Left ventricle myocardium inferior (tissue), 1 donor: Measurements from ENCODE around the gene PLCH1. TPM values are rescaled to one million over a fixed set of nuclear protein-coding genes. Genes with fewer than 3 reads are reported as not detected.

ENCODE experiments used
- DNase-seq: peaks from one replicate; pipeline ENCODE4 v3.0.0-alpha.2; 2020
- H3K27ac ChIP-seq: fragments of 200-600 bp; replicated peaks from 2 replicates; pipeline ENCODE4 v1.8.0; 2021
- H3K27me3 ChIP-seq: fragments of 200-600 bp; 2 replicates; pipeline ENCODE4 v1.8.0; 2021; ENCODE audit warnings: low read depth
- H3K36me3 ChIP-seq: fragments of 200-600 bp; 2 replicates; pipeline ENCODE4 v1.8.0; 2021
- H3K4me1 ChIP-seq: fragments of 200-600 bp; 2 replicates; pipeline ENCODE4 v1.8.0; 2021
- H3K4me3 ChIP-seq: fragments of 200-600 bp; 2 replicates; pipeline ENCODE4 v1.8.0; 2021; ENCODE audit warnings: mild to moderate bottlenecking, moderate library complexity
- H3K9me3 ChIP-seq: fragments of 200-600 bp; replicated peaks from 2 replicates; pipeline ENCODE4 v1.8.0; 2021
- intact Hi-C: fragments of 100-400 bp; cut with micrococcal nuclease; formaldehyde crosslinking; loops from one replicate; pipeline ENCODE4 v1.11.0; 2022
- total RNA-seq: library from RNA; stranded (reverse); fragmentation: NEBNext Ultra II Directional; extraction: Animal tissue kit (Norgen Biotek cat#: 25700); gene quantifications from one replicate; pipeline ENCODE4 v1.2.1, GENCODE V29; 2021
- TF ChIP-seq, protein P1 (sequence below): fragments of 200-600 bp; IDR thresholded peaks from 2 replicates; pipeline ENCODE4 v1.8.0; 2021; ENCODE audit warnings: antibody characterized with exemption, mild to moderate bottlenecking, borderline replicate concordance
- donor health status: DM: no; HTN: yes; CAD: no; lungs with severe emphysema.

The PLCH1 gene
- total RNA-seq, 1 donor from 2014 or later: 0.85 TPM

DNA sequence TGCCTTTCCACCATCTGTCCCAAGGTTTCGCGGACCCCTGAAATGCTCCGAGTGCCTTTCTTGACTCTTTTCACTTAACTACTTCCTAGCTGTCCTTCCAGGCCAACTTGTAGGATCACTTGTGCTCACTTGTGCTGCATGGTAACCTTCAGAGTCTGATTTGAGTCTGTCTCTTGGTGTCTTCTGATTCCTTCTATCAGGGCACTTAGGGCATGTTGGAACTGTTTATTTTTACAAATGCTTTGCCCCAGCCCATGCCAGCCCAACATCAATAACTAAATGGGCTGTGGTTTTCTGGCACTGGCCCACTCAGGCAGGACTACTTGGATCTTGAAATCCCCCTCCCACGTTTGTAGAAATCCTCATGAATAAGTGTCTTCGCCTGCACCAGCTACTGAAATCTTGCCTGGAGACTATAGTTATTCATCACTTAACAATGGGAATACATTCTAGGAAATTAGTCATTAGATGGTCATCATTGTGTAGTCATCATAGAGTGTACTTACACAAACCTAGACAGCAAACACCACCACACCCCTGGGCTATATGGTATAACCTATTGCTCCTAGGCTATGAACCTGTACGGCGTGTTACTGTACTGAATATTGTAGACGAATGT lies 328.3 kb downstream of the PLCH1 start:
- intact Hi-C loops: no loop called here
- DNase-seq: no peak
- TF ChIP-seq, protein P1, sequence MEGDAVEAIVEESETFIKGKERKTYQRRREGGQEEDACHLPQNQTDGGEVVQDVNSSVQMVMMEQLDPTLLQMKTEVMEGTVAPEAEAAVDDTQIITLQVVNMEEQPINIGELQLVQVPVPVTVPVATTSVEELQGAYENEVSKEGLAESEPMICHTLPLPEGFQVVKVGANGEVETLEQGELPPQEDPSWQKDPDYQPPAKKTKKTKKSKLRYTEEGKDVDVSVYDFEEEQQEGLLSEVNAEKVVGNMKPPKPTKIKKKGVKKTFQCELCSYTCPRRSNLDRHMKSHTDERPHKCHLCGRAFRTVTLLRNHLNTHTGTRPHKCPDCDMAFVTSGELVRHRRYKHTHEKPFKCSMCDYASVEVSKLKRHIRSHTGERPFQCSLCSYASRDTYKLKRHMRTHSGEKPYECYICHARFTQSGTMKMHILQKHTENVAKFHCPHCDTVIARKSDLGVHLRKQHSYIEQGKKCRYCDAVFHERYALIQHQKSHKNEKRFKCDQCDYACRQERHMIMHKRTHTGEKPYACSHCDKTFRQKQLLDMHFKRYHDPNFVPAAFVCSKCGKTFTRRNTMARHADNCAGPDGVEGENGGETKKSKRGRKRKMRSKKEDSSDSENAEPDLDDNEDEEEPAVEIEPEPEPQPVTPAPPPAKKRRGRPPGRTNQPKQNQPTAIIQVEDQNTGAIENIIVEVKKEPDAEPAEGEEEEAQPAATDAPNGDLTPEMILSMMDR: no peak
- H3K4me1 ChIP-seq: peaks cover 9% of the 10 kb centered on the region
- H3K27me3 ChIP-seq: no peaks in the 10 kb centered on the region
- no peak overlapping the region for H3K27ac ChIP-seq
- no peaks in the 10 kb centered on the region for H3K9me3 ChIP-seq
- H3K36me3 ChIP-seq: no peaks in the 10 kb centered on the region
- H3K4me3 ChIP-seq: no peak overlapping the region

DNA sequence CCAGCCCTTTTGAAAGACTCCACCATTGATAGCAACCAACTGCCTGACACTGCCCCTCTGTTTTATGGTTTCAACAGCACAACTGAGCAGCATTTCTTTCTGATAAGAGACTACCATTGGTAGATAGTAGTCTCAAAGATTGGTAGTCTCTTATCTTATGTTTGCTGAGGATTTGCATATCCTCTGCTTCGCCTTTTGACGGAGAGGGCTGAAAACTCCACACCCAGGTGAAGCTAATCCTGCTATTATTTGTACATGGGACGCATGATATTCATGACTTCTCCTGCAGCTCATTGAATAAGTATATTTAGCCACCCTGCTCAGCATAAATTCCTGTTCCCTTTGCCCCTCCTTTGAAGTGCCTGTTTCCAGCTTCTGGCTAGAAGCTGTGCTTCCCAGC lies 332.0 kb downstream of the PLCH1 start:
- Histone ChIP-seq H3K4me3 (no peak overlapping the region), H3K27me3 (no peaks in the 10 kb centered on the region), H3K36me3 (no peaks in the 10 kb centered on the region), H3K9me3 (no peaks in the 10 kb centered on the region), H3K27ac (no peak overlapping the region), H3K4me1 (peaks cover under 1% of the 10 kb centered on the region)
- intact Hi-C loops: no loop called here
- TF ChIP-seq, protein P1: no peak
- DNase-seq: no peak

DNA sequence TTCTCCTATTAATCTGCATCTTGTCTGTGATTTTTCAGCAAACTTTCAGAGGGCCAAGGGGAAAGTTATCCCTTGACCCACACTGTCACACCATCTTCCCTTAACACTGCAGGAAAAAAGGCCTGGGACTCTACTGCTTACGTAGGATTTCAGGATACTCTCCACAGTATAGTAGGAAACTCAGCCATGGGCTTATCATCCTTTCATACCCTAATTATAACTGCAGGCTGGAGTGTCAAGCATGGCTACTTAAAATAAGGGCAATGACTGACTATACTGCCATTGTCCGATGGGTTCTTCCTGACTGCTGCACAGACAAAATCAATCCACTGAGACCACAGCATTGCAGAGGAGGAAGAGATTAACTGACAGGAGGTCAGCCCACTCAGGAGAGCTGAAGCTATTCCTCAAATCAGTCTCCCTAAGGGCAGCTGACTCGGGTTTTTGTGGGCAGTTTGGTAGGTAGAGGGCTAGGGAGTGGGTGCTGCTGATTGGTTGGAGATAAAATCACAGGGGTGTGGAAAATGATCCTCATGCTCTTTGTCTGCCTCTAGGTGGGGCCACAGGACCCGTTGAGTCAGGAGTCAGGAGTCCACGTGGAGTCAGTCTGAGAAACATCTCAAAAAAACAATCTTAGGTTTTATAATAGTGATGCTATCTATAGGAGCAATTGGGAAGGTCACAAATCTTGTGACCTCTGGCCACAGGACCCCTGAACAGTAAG lies 333.2 kb downstream of the PLCH1 start:
- Histone ChIP-seq H3K36me3 (no peaks in the 10 kb centered on the region), H3K4me3 (no peak overlapping the region), H3K4me1 (no peaks in the 10 kb centered on the region), H3K27me3 (no peaks in the 10 kb centered on the region), H3K27ac (no peak overlapping the region), H3K9me3 (no peaks in the 10 kb centered on the region)
- no peak for DNase-seq
- TF ChIP-seq, protein P1: no peak
- intact Hi-C loops: no loop called here

DNA sequence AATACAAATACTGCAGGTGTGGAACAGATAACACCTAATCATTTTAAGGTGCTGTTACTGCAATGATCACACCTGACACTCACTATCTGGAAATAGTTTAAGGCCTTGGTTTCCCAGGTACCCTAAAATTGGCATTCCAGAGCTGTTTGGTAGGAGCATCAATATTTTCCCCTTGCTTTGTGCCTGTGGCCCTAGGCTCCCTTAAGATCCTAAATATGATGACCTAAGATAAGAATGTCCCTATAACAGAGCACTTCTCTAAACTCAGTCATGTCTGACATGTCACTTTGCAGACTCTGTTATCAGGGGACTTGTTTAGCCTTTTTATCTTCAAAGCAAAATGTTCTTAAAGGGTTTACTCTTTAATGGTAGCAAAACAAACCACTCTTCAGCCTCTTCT lies 335.5 kb downstream of the PLCH1 start:
- no peak for DNase-seq

DNA sequence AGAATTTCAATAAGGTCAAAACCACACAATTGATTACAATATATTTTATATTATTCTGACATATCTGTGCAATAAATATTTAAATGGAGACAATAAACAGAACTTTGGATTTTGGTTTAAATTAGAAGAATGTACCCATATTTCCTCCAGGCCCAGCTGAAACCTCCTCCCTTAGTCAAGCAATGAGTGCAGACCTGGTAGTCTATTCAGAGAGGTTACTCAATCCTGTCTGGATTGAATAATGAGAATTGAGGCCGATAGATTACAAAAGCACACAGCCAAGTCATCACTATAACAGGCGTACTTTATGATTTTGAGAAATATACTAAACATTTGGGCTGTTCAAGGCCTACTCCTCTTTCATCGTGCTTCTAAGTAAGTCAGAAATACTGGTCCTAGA lies 336.9 kb downstream of the PLCH1 start:
- Histone ChIP-seq H3K4me3 (no peak overlapping the region), H3K4me1 (no peaks in the 10 kb centered on the region), H3K36me3 (no peaks in the 10 kb centered on the region), H3K9me3 (no peaks in the 10 kb centered on the region), H3K27me3 (no peaks in the 10 kb centered on the region), H3K27ac (no peak overlapping the region)
- DNase-seq: no peak
- intact Hi-C loops: no loop called here
- TF ChIP-seq, protein P1: no peak

More for the DNA sequence above, 335.5 kb downstream of the PLCH1 start:
- Histone ChIP-seq H3K4me3 (no peak overlapping the region), H3K27me3 (no peaks in the 10 kb centered on the region), H3K27ac (no peak overlapping the region), H3K9me3 (no peaks in the 10 kb centered on the region), H3K4me1 (no peaks in the 10 kb centered on the region), H3K36me3 (no peaks in the 10 kb centered on the region)
- intact Hi-C loops: no loop called here
- TF ChIP-seq, protein P1: no peak
